H1 (cell line): ENCODE measurements around the gene DSG4. TPM values are rescaled to one million over a fixed set of nuclear protein-coding genes. Genes with fewer than 3 reads are reported as not detected.

Source experiments
- CTCF ChIA-PET: fragments of 300-600 bp; sonication (Branson Sonifier 250); formaldehyde crosslinking; loops from one replicate; lab custom pipeline; 2021; ENCODE audit not compliant: partially characterized antibody; lab: Charles Lee
- POLR2A ChIA-PET: fragments of 300-600 bp; sonication (Branson Sonifier 250); formaldehyde crosslinking; loops from one replicate; lab custom pipeline; 2021; ENCODE audit warnings: inconsistent platforms; ENCODE audit not compliant: partially characterized antibody; lab: Charles Lee
- DNase-seq, 2 experiments: peaks; one replicate each; pipeline versions ENCODE4 v3.0.0 to v3.0.0-alpha.2; 2010 to 2022; ENCODE audit warnings: low spot score in 2 of 2, low read depth in 1 of 2, mixed read lengths in 1 of 2
- FAIRE-seq: peaks from 2 replicates; lab custom pipeline; 2011; peaks lifted over from hg19 to GRCh38; lab: Jason Lieb, UNC
- H2AFZ ChIP-seq: 2 replicates; pipeline ENCODE4 v1.8.1; 2012; ENCODE audit warnings: low read length, inconsistent platforms
- H2AK5ac ChIP-seq: 2 replicates; pipeline ENCODE4 v1.6.1; 2013; ENCODE audit warnings: low read depth, low read length
- H2BK120ac ChIP-seq: replicated peaks from 2 replicates; pipeline ENCODE3; 2013; ENCODE audit warnings: low read depth, low read length, inconsistent platforms
- H2BK12ac ChIP-seq: 2 replicates; pipeline ENCODE4 v1.6.1; 2013; ENCODE audit warnings: low read depth, low read length
- H2BK15ac ChIP-seq: 2 replicates; pipeline ENCODE4 v1.6.1; 2013; ENCODE audit warnings: low read length
- H2BK20ac ChIP-seq: 2 replicates; pipeline ENCODE4 v1.6.1; 2013; ENCODE audit warnings: low read length
- H2BK5ac ChIP-seq: 2 replicates; pipeline ENCODE4 v1.6.1; 2013; ENCODE audit warnings: low read depth, low read length
- H3K14ac ChIP-seq: 2 replicates; pipeline ENCODE4 v1.6.1; 2013; ENCODE audit warnings: inconsistent platforms; ENCODE audit not compliant: insufficient read length
- H3K18ac ChIP-seq: 2 replicates; pipeline ENCODE4 v1.6.1; 2013; ENCODE audit warnings: low read length; ENCODE audit errors: extremely low read depth
- H3K23ac ChIP-seq: 2 replicates; pipeline ENCODE4 v1.6.1; 2013; ENCODE audit warnings: inconsistent platforms; ENCODE audit not compliant: insufficient read length
- H3K23me2 ChIP-seq: 2 replicates; pipeline ENCODE4 v1.6.1; 2013; ENCODE audit warnings: low read depth, low read length
- H3K27ac ChIP-seq: 2 replicates; pipeline ENCODE4 v1.6.1; 2011; ENCODE audit warnings: low read depth, low read length, inconsistent platforms
- H3K27me3 ChIP-seq, 4 experiments: replicated peaks in 1 of 4; 1 replicate in 1 of 4; 2 replicates in 3 of 4; pipeline versions ENCODE4 v1.6.1 to v1.8.1; 2011 to 2013; ENCODE audit warnings: low read length in 3 of 4, mild to moderate bottlenecking in 3 of 4, inconsistent platforms in 2 of 4, mixed read lengths in 2 of 4, moderate library complexity in 1 of 4; ENCODE audit not compliant: control insufficient read depth in 3 of 4, insufficient read depth in 3 of 4; ENCODE audit errors: extremely low read depth in 1 of 4
- H3K36me3 ChIP-seq, 4 experiments: 2 replicates each; pipeline versions ENCODE4 v1.6.1 to v1.8.1; 2011 to 2013; ENCODE audit warnings: mild to moderate bottlenecking in 4 of 4, low read length in 3 of 4, moderate library complexity in 2 of 4, control low read depth in 1 of 4, inconsistent platforms in 1 of 4; ENCODE audit not compliant: insufficient read depth in 4 of 4, control insufficient read depth in 2 of 4
- H3K4ac ChIP-seq: replicated peaks from 2 replicates; pipeline ENCODE3; 2013; ENCODE audit warnings: low read length, low read depth, mixed read lengths, inconsistent platforms; ENCODE audit not compliant: insufficient read length
- H3K4me1 ChIP-seq, 4 experiments: replicated peaks in 1 of 4; 1 replicate in 1 of 4; 2 replicates in 3 of 4; pipeline versions ENCODE4 v1.6.1 to v1.8.1; 2011 to 2013; ENCODE audit warnings: low read length in 3 of 4, inconsistent platforms in 2 of 4, mixed read lengths in 1 of 4; ENCODE audit not compliant: insufficient read depth in 4 of 4, control insufficient read depth in 3 of 4
- H3K4me2 ChIP-seq, 2 experiments: 2 replicates each; pipeline versions ENCODE4 v1.6.1 to v1.8.1; 2011 to 2013; ENCODE audit warnings: low read depth in 2 of 2, low read length in 2 of 2, control low read depth in 1 of 2, inconsistent platforms in 1 of 2, mild to moderate bottlenecking in 1 of 2; ENCODE audit not compliant: insufficient read depth in 1 of 2
- H3K4me3 ChIP-seq, 4 experiments: fragments of 200-600, 300-600 bp in 1 of 4; sonication (generic), shearing (Covaris generic), sonication (Bioruptor Twin) in 1 of 4; 2 replicates each; pipeline versions ENCODE4 v1.5.1 to v1.8.1; 2011 to 2016; ENCODE audit warnings: low read length in 4 of 4, low read depth in 3 of 4, control low read depth in 2 of 4, inconsistent platforms in 2 of 4, mild to moderate bottlenecking in 2 of 4, mixed read lengths in 1 of 4, moderate library complexity in 1 of 4; ENCODE audit not compliant: insufficient read depth in 2 of 4; ENCODE audit errors: extremely low read depth in 1 of 4
- H3K56ac ChIP-seq: replicated peaks from 2 replicates; pipeline ENCODE3; 2013; ENCODE audit warnings: low read depth, mild to moderate bottlenecking, mixed read lengths, low read length, inconsistent platforms; ENCODE audit not compliant: insufficient read length
- H3K79me1 ChIP-seq: 2 replicates; pipeline ENCODE4 v1.6.1; 2013; ENCODE audit warnings: low read depth, low read length, control low read depth
- H3K79me2 ChIP-seq, 2 experiments: 2 replicates each; pipeline versions ENCODE4 v1.6.1 to v1.8.1; 2012 to 2013; ENCODE audit warnings: low read length in 2 of 2, mild to moderate bottlenecking in 2 of 2, inconsistent platforms in 1 of 2; ENCODE audit not compliant: insufficient read depth in 2 of 2, control insufficient read depth in 1 of 2
- H3K9ac ChIP-seq, 4 experiments: replicated peaks in 1 of 4; 1 replicate in 1 of 4; 2 replicates in 3 of 4; pipeline versions ENCODE4 v1.6.1 to v1.8.1; 2011 to 2013; ENCODE audit warnings: low read depth in 3 of 4, low read length in 3 of 4, control low read depth in 2 of 4, mild to moderate bottlenecking in 2 of 4, moderate library complexity in 2 of 4, inconsistent platforms in 1 of 4; ENCODE audit errors: extremely low read depth in 1 of 4
- H3K9me3 ChIP-seq, 2 experiments: 2 replicates each; pipeline versions ENCODE4 v1.6.1 to v1.8.1; 2012 to 2013; ENCODE audit warnings: mild to moderate bottlenecking in 2 of 2, moderate library complexity in 2 of 2, control low read depth in 1 of 2, inconsistent platforms in 1 of 2, low read depth in 1 of 2, low read length in 1 of 2, mixed read lengths in 1 of 2; ENCODE audit not compliant: insufficient read depth in 2 of 2
- H4K20me1 ChIP-seq, 2 experiments: replicated peaks in 1 of 2; 2 replicates each; pipeline versions ENCODE3 to v1.8.1; 2011 to 2013; ENCODE audit warnings: inconsistent platforms in 2 of 2, low read length in 2 of 2, mild to moderate bottlenecking in 1 of 2; ENCODE audit not compliant: insufficient read depth in 2 of 2, control insufficient read depth in 1 of 2
- H4K5ac ChIP-seq: 2 replicates; pipeline ENCODE4 v1.6.1; 2013; ENCODE audit warnings: low read length, low read depth, mixed read lengths, inconsistent platforms; ENCODE audit not compliant: insufficient read length
- H4K8ac ChIP-seq: 2 replicates; pipeline ENCODE4 v1.8.0; 2013; ENCODE audit warnings: mild to moderate bottlenecking, moderate library complexity, low read length, inconsistent platforms; ENCODE audit not compliant: insufficient read depth; ENCODE audit errors: extremely low read depth
- H4K91ac ChIP-seq: replicated peaks from 2 replicates; pipeline ENCODE3; 2013; ENCODE audit warnings: low read length, mixed read lengths, inconsistent platforms; ENCODE audit not compliant: insufficient read length
- ATF2 ChIP-seq: IDR thresholded peaks from 2 replicates; pipeline ENCODE4 v1.6.1; 2012; ENCODE audit warnings: low read length, inconsistent platforms
- CBX8 ChIP-seq: fragments of 300-800, 300-1000 bp; sonication (generic); IDR thresholded peaks from 2 replicates; pipeline ENCODE4 v1.7.1; 2016; ENCODE audit warnings: low read depth, low read length, borderline replicate concordance
- E2F6 ChIP-seq: IDR thresholded peaks from 2 replicates; pipeline ENCODE4 v1.6.1; 2012; ENCODE audit warnings: inconsistent platforms
- JUN ChIP-seq: IDR thresholded peaks from 2 replicates; pipeline ENCODE4 v1.6.1; 2011; ENCODE audit warnings: low read depth, mild to moderate bottlenecking, improper control_type of control experiment, low read length
- KDM1A ChIP-seq: fragments of 200-600, 300-600 bp; sonication (generic); IDR thresholded peaks from 2 replicates; pipeline ENCODE4 v1.7.1; 2016; ENCODE audit warnings: mild to moderate bottlenecking, low read length, borderline replicate concordance
- KDM4A ChIP-seq: IDR thresholded peaks from one replicate; pipeline ENCODE4 v1.7.1; 2012; ENCODE audit warnings: low read depth, mild to moderate bottlenecking, moderate library complexity, low read length, inconsistent platforms; ENCODE audit not compliant: severe bottlenecking
- POLR2AphosphoS5 ChIP-seq: IDR thresholded peaks from 2 replicates; pipeline ENCODE4 v1.6.1; 2011; ENCODE audit warnings: low read depth, low read length
- RFX5 ChIP-seq: IDR thresholded peaks from 2 replicates; pipeline ENCODE4 v1.6.1; 2011; ENCODE audit warnings: low read depth, low read length, improper control_type of control experiment, borderline replicate concordance
- SIN3A ChIP-seq, 2 experiments: IDR thresholded peaks in 1 of 2; conservative IDR thresholded peaks in 1 of 2; 2 replicates each; pipeline ENCODE4 v1.6.1; 2011 to 2012; ENCODE audit warnings: low read length in 2 of 2, improper control_type of control experiment in 1 of 2, low read depth in 1 of 2, mild to moderate bottlenecking in 1 of 2
- SIRT6 ChIP-seq: IDR thresholded peaks from one replicate; pipeline ENCODE4 v1.7.1; 2012; ENCODE audit warnings: low read length, inconsistent platforms
- SIX5 ChIP-seq: IDR thresholded peaks from 2 replicates; pipeline ENCODE4 v1.6.1; 2011; ENCODE audit warnings: mild to moderate bottlenecking, low read depth, low read length
- SUZ12 ChIP-seq: fragments of 200-600 bp; sonication (generic); IDR thresholded peaks from 2 replicates; pipeline ENCODE4 v1.6.1; 2012; ENCODE audit warnings: mild to moderate bottlenecking, inconsistent platforms, low read length, moderate library complexity, mixed read lengths
- TAF1 ChIP-seq: IDR thresholded peaks from 2 replicates; pipeline ENCODE4 v1.6.1; 2011; ENCODE audit warnings: mild to moderate bottlenecking, low read depth, low read length
- YY1 ChIP-seq: IDR thresholded peaks from 2 replicates; pipeline ENCODE4 v1.6.1; 2011; ENCODE audit warnings: low read depth, mild to moderate bottlenecking, low read length
- polyA plus RNA-seq, 7 experiments: library from polyadenylated mRNA; depleted of rRNA in 3 of 7; stranded (reverse) in 5 of 7; unstranded in 2 of 7; fragments of >200 nt in 5 of 7; fragments of 200-250 nt in 2 of 7; gene quantifications; 1 replicate in 5 of 7; 2 replicates in 1 of 7; 4 replicates in 1 of 7; pipeline versions ENCODE4 v1.2.1 to v1.2.3, GENCODE V29; 2011 to 2013; ENCODE audit warnings: missing spikeins in 2 of 7, mixed read lengths in 2 of 7
- total RNA-seq: library from RNA; stranded (reverse); fragmentation: NEBNext Ultra II Directional; extraction: Animal tissue kit (Norgen Biotek cat#: 25700); gene quantifications from 2 replicates; pipeline ENCODE4 v1.2.1, GENCODE V29; 2021

DSG4 gene
- total and polyA plus RNA-seq, 2 of the 8 experiments (the other 6 are each of a cell fraction or from before 2014, with no cell fraction given): not detected

GRCh38 chr18:31371989-31372388 is 4.6 kb upstream of the DSG4 start:
- ChIA-PET POLR2A (no interaction called here), CTCF (no interaction called here)
- Histone ChIP-seq H3K4me2 (no peak overlapping the region), H3K27ac (no peak overlapping the region), H2BK5ac (no peak overlapping the region), H2BK120ac (no peak overlapping the region), H3K56ac (no peak overlapping the region), H3K4me1 (no peaks in the 10 kb centered on the region), H3K23me2 (no peaks in the 10 kb centered on the region), H3K27me3 (peaks cover 0 to 1% (median 0%) of the 10 kb centered on the region in 4 experiments; a peak in 1 of 7 replicates), H3K23ac (no peak overlapping the region), H3K4ac (no peak overlapping the region), H3K9me3 (no peaks in the 10 kb centered on the region), H2AFZ (no peak overlapping the region), H4K8ac (no peak overlapping the region), H4K5ac (no peak overlapping the region), H3K9ac (no peak overlapping the region), H3K79me2 (no peaks in the 10 kb centered on the region), H3K4me3 (no peak overlapping the region), H4K91ac (no peak overlapping the region), H3K14ac (no peak overlapping the region), H3K36me3 (no peaks in the 10 kb centered on the region), H4K20me1 (no peaks in the 10 kb centered on the region), H3K79me1 (no peaks in the 10 kb centered on the region), H2BK12ac (no peak overlapping the region), H3K18ac (no peak overlapping the region), H2BK20ac (no peak overlapping the region), H2BK15ac (no peak overlapping the region), H2AK5ac (no peak overlapping the region)
- DNase-seq (no peak), FAIRE-seq (no peak)
- TF ChIP-seq JUN (no peak), KDM4A (no peak), YY1 (no peak), RFX5 (no peak), POLR2AphosphoS5 (no peak), CBX8 (no peak), ATF2 (no peak), SIRT6 (no peak), E2F6 (no peak), KDM1A (no peak), TAF1 (no peak), SIX5 (no peak), SUZ12 (no peak), SIN3A (conservative IDR thresholded peaks at IDR 0.05 in 1 of 2, IDR thresholded peaks at IDR 0.05 in 1 of 2; ENCODE audit: low read depth in 1 of 2, low read length in 2 of 2) (no peak)
